Activated CD4-positive, alpha-beta T cell treated with anti-CD3 and anti-CD28 coated beads, Interleukin-2, amount 10 ng/mL, durations not matched to agents 7 days and 5 days (primary cell): ENCODE measurements around the gene TRMT44. TPM values are rescaled to one million over a fixed set of nuclear protein-coding genes. Genes with fewer than 3 reads are reported as not detected.
"Not testable (repeated sequence)": the region's sequence is repeated elsewhere in the genome, so short reads cannot be mapped to it uniquely, and the experiment has no call there.

Experiments used
- CTCF ChIA-PET: fragments of 350-600 bp; sonication (Branson Sonifier 250); formaldehyde crosslinking; loops from one replicate; lab custom pipeline; 2021; ENCODE audit warnings: antibody characterized with exemption; lab: Charles Lee
- POLR2A ChIA-PET: fragments of 350-600 bp; sonication (Branson Sonifier 250); formaldehyde crosslinking; loops from one replicate; lab custom pipeline; 2021; ENCODE audit warnings: antibody characterized with exemption; lab: Charles Lee
- DNase-seq: peaks from one replicate; pipeline ENCODE4 v3.0.0-alpha.2; 2020
- H3K27ac Mint-ChIP-seq: one replicate; pipeline ENCODE4 v1.8.0; 2021; ENCODE audit warnings: mild to moderate bottlenecking, moderate library complexity, mixed read lengths
- H3K27me3 Mint-ChIP-seq: one replicate; pipeline ENCODE4 v1.8.0; 2021; ENCODE audit warnings: mixed read lengths
- H3K36me3 Mint-ChIP-seq: one replicate; pipeline ENCODE4 v1.8.0; 2021; ENCODE audit warnings: low read depth, mixed read lengths
- H3K4me1 Mint-ChIP-seq: one replicate; pipeline ENCODE4 v1.8.0; 2021; ENCODE audit warnings: mixed read lengths
- H3K4me3 Mint-ChIP-seq: one replicate; pipeline ENCODE4 v1.8.0; 2021; ENCODE audit warnings: mild to moderate bottlenecking, moderate library complexity, mixed read lengths
- H3K9me3 Mint-ChIP-seq: one replicate; pipeline ENCODE4 v1.8.0; 2021; ENCODE audit warnings: mixed read lengths
- total RNA-seq, 2 experiments: library from RNA; stranded (reverse); gene quantifications; one replicate each; pipeline ENCODE4 v1.2.3, GENCODE V29; 2021

TRMT44 gene
- total RNA-seq, 2 experiments from 2014 or later: 17.5 to 21.4 TPM

DNA sequence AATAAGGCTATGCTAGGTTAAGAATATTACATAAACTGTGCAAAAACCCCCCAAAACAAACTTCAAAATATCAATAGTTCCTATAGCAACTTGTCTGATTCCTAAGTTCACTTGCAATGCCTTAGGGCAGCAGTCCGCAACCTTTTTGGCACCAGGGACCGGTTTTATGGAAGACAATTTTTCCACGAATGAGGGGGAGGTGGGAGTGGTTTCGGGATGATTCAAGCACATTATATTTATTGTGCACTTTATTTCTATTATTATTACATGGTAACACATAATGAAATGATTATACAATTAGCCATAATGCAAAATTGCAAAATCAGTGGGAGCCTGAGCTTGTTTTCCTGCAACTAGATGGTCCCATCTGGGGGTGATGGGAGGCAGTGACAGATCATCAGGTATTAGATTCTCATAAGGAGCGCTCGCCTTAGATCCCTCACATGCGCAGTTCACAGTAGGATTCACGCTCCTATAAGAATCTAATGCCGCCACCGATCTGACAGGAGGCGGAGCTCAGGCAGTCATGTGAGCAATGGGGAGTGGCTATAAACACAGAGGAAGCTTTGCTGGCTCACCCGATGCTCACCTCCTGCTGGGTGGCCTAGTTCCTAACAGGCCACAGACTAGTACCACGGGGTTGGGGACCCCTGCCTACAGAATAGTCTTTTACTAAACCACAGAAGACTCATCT, 39.8 kb upstream of the TRMT44 start:
- Mint-ChIP-seq H3K36me3 (no peaks in the 10 kb centered on the region), H3K9me3 (no peaks in the 10 kb centered on the region), H3K4me3 (no peak overlapping the region), H3K27ac (no peak overlapping the region), H3K4me1 (no peaks in the 10 kb centered on the region), H3K27me3 (no peaks in the 10 kb centered on the region)
- no peak for DNase-seq
- ChIA-PET POLR2A (no interaction called here), CTCF (interaction anchor here (0.6 kb wide), 1 partner anchor 8 kb away, joined by 4 read pairs; no protein-coding TSS in a partner anchor)

DNA sequence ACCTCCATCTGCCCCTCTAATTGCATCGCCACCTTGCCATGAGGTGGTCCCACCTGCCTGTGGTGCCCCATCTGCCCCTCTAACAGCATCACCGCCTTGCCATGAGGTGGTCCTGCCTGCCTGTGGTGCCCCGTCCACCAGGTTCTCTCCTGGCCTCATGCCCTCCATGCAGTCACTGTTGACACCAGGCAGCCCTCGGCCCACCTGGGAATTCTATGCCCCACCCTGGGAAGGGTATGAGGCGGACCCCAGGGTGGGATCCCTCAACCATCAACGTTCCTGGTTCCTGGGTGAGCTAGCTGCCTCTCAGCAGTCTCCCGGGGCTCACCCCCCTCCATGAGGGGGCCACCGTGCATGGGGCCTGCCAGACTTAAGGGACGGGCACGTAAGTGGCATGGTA, 38.9 kb upstream of the TRMT44 start:
- DNase-seq: no peak
- no peak overlapping the region for H3K4me3 Mint-ChIP-seq
- ChIA-PET CTCF (interaction anchor here (1.3 kb wide), 1 partner anchor 135 kb away, joined by 3 read pairs; no protein-coding TSS in a partner anchor), POLR2A (no interaction called here)
- no peaks in the 10 kb centered on the region for H3K4me1 Mint-ChIP-seq
- H3K27me3 Mint-ChIP-seq: no peaks in the 10 kb centered on the region
- H3K9me3 Mint-ChIP-seq: no peaks in the 10 kb centered on the region
- no peak overlapping the region for H3K27ac Mint-ChIP-seq
- no peaks in the 10 kb centered on the region for H3K36me3 Mint-ChIP-seq

DNA sequence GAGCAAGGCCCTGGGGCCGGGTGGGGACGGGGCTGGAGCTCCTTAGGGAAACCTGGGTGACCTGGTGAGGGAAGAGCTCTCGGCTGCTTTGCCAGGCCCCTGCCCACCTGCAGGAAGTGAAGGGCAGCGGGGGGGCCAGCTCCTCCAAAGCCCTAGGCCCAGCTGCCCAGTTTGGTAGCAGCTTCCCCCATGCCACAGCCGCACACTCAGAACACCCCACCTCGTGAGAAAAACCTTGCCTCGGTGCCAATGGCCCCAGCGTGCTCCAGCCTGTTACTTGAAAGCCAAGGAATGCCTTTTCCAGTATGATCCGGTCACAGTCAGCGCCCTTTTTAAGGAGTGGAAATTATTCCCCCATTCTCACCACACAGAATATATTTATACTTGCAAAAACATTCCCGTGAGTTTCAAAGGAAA, 38.4 kb upstream of the TRMT44 start:
- Mint-ChIP-seq H3K9me3 (no peaks in the 10 kb centered on the region), H3K27ac (no peak overlapping the region), H3K27me3 (no peaks in the 10 kb centered on the region), H3K36me3 (no peaks in the 10 kb centered on the region), H3K4me3 (no peak overlapping the region), H3K4me1 (no peaks in the 10 kb centered on the region)
- CTCF ChIA-PET: interaction anchor here (0.6 to 1.8 kb wide), 3 partner anchors 26 to 225 kb away, joined by 3 to 6 read pairs (median 3); no protein-coding TSS in a partner anchor
- POLR2A ChIA-PET: no interaction called here
- DNase-seq: no peak

DNA sequence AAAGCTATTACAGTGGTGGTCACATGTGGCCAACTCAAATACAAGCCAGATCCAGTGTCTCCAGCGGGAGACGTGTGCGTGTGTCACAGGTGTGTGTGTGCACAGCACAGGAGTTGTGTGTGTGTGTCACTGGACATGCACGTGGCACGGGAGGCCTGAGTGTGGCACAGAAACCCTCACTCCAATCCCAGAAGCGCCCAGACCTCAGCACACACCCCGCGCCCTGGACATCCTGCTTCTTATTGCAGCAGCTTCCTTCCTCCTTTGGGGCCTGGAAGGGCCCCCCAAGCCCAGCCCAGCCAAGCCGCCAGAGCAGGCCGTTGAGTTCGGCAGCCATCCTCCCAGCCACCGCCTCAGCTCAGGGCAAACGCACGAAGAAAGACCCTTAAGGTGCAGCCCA, 37.9 kb upstream of the TRMT44 start:
- Mint-ChIP-seq H3K4me1 (no peaks in the 10 kb centered on the region), H3K4me3 (no peak overlapping the region), H3K27ac (no peak overlapping the region), H3K27me3 (no peaks in the 10 kb centered on the region), H3K9me3 (no peaks in the 10 kb centered on the region), H3K36me3 (no peaks in the 10 kb centered on the region)
- ChIA-PET POLR2A (no interaction called here), CTCF (interaction anchor here (0.6 to 1.8 kb wide), 4 partner anchors 22 to 226 kb away, joined by 3 to 6 read pairs (median 3); no protein-coding TSS in a partner anchor)
- DNase-seq: no peak

DNA sequence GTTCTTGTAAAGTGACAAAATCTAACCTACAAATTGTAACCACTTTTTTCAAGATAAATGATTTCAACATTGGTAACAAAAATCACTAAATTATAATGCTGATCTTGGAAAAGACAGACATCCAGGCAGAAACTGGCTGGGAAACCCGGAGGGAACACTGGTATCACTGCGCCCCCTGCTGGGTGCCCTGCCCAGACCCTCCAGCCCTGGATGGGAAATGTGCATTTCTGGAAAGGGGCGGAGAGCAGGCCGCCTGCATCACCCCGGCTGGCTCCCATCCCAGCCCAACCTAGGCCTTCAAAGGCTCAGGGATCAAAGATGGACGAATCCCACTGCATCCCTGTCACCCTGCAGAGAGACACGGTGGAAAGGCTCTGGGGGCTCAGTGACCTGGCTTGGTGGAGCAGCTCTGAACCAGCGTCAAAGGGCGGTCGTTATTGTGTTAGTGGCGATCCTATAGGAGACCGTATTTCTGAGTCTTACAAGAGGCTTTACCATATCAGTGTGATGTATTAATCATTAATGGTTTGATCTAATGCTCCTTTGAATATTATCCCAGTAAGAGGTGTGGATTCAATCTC, 37.3 kb upstream of the TRMT44 start:
- POLR2A ChIA-PET: no interaction called here
- no peaks in the 10 kb centered on the region for H3K27me3 Mint-ChIP-seq
- no peak overlapping the region for H3K4me3 Mint-ChIP-seq
- no peaks in the 10 kb centered on the region for H3K36me3 Mint-ChIP-seq
- peak; percentile 40 for DNase-seq
- no peak overlapping the region for H3K27ac Mint-ChIP-seq
- CTCF ChIA-PET: interaction anchor here (1.0 to 1.8 kb wide), 2 partner anchors 23 to 226 kb away, joined by 3 to 6 read pairs; no protein-coding TSS in a partner anchor
- no peaks in the 10 kb centered on the region for H3K4me1 Mint-ChIP-seq
- no peaks in the 10 kb centered on the region for H3K9me3 Mint-ChIP-seq

DNA sequence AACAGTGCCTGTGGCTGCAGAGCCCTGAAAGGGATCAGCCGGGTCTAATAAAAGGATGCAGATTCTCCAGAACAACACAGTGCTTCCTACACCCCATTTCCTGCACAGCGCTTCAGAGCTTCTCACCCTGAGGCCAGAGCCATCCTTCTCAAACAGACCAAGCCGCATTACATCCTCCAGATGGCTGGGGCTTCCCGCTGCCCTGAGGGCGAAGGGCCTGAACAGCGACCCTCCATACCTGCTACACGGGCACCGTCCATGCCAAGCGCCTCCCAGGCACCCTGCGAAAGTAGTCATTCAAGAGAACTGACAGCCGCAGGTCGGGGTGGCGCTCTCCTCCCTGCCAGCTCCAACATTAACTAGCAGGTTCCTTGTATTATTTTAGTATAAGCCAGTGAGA, 36.6 kb upstream of the TRMT44 start:
- ChIA-PET POLR2A (no interaction called here), CTCF (interaction anchor here (0.6 to 1.8 kb wide), 3 partner anchors 126 to 227 kb away, joined by 3 to 6 read pairs (median 3); no protein-coding TSS in a partner anchor)
- Mint-ChIP-seq H3K4me3 (no peak overlapping the region), H3K36me3 (no peaks in the 10 kb centered on the region), H3K27me3 (no peaks in the 10 kb centered on the region), H3K9me3 (no peaks in the 10 kb centered on the region), H3K4me1 (peaks cover under 1% of the 10 kb centered on the region), H3K27ac (peak overlapping the region; percentile 4)
- no peak for DNase-seq

DNA sequence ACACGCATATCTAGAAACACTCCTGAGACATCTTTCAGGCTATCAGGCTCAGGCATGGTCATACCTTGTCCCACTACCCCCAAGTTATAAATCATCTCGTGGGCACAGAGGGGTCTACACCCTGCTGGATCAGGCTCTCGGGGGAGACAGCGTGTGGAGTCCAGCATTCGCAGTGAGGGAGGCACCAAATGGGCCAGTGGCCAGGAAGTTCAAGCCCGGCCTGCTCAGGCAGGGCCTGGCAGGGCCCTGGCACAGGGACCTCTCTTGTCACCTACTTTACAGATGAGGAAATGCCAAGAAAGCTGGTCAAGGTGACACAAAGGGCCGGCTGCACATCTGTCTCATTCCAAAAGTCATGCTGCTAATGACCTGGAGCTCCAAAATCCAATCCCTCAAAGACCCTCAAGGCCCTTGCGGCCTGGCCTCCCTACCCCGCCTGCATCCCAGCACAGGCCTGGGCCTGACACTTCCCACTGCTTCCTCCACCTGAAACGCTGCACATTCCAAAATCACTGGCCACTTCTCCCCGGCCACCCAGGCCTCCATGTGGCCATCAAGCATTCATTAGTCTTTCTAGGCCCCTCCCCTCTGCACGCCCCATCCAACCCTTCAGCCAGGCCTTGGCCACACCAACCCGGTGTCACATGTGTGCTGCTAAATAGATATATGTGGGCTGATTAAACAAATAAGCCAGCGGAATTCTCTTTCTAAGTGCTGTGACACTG, 35.6 kb upstream of the TRMT44 start:
- Mint-ChIP-seq H3K36me3 (peaks cover 5% of the 10 kb centered on the region), H3K27me3 (no peaks in the 10 kb centered on the region), H3K27ac (no peak overlapping the region), H3K4me1 (peaks cover 10% of the 10 kb centered on the region), H3K9me3 (no peaks in the 10 kb centered on the region), H3K4me3 (no peak overlapping the region)
- CTCF ChIA-PET: interaction anchor here (1.0 kb wide), 1 partner anchor 163 kb away, joined by 3 read pairs; no protein-coding TSS in a partner anchor
- POLR2A ChIA-PET: no interaction called here
- DNase-seq: no peak

DNA sequence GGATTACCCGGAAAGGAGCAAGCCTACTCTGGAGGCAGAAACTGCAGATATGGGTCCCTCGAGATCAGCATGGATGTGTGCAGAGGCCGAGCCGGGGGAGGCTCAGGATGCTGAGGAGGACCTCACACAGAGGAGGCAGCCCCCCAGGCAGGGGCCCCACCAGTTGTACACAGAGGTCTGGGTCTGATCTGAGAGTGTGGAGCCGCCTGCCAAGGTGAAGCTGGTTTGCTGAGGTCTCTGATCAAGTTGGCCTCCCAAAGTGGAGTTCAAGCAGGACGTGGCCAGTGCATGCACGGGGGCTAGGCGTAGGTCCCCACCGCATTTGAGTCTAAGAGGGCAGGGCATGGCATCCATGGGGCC, 35.1 kb upstream of the TRMT44 start:
- H3K27ac Mint-ChIP-seq: no peak overlapping the region
- POLR2A ChIA-PET: no interaction called here
- peaks cover 5% of the 10 kb centered on the region for H3K36me3 Mint-ChIP-seq
- no peaks in the 10 kb centered on the region for H3K27me3 Mint-ChIP-seq
- no peaks in the 10 kb centered on the region for H3K9me3 Mint-ChIP-seq
- H3K4me1 Mint-ChIP-seq: peaks cover 14% of the 10 kb centered on the region
- DNase-seq: no peak
- H3K4me3 Mint-ChIP-seq: no peak overlapping the region
- CTCF ChIA-PET: interaction anchor here (1.0 kb wide), 1 partner anchor 163 kb away, joined by 3 read pairs; no protein-coding TSS in a partner anchor

DNA sequence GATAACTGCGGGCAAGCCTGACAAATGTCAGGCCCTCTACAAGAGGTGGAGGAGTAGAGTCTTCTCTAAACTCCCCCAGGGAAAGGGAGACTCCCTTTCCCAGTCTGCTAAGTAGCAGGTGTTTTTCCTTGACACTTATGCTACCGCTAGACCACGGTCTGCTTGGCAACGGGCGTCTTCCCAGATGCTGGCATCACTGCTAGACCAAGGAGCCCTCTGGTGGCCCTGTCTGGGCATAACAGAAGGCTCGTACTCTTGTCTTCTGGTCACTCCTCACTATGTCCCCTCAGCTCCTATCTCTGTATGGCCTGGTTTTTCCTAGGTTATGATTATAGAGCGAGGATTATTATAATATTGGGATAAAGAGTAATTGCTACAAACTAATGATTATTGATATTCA, 33.7 kb upstream of the TRMT44 start:
- H3K9me3 Mint-ChIP-seq, H3K27me3 Mint-ChIP-seq, H3K4me3 Mint-ChIP-seq, H3K36me3 Mint-ChIP-seq, H3K27ac Mint-ChIP-seq, POLR2A ChIA-PET: not testable (repeated sequence)
- CTCF ChIA-PET: interaction anchor here (1.3 to 1.7 kb wide), 2 partner anchors 22 to 165 kb away, joined by 3 to 7 read pairs; no protein-coding TSS in a partner anchor
- H3K4me1 Mint-ChIP-seq: peaks cover 17% of the 10 kb centered on the region
- peak; percentile 16 for DNase-seq

DNA sequence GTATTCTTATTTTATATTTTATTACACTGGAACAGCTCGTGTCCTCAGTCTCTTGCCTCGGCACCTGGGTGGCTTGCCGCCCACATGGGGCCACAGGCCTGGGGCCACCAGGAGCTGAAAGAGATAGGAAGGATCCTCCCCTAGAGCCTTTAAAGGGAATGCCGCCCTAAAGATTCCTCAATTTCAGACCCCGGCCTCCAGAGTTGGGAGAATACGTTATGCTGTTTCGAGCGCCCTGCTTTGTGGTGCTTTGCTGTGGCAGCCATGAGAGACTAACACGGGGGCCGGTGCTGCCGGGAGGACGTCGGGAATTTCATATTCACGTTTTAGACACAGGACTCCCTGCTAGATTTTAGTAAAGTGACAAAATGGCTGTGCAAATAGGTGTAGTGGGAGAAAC, 33.3 kb upstream of the TRMT44 start:
- Mint-ChIP-seq H3K27me3 (no peaks in the 10 kb centered on the region), H3K4me3 (no peak overlapping the region), H3K36me3 (peaks cover 7% of the 10 kb centered on the region), H3K4me1 (peaks cover 19% of the 10 kb centered on the region), H3K27ac (no peak overlapping the region), H3K9me3 (no peaks in the 10 kb centered on the region)
- CTCF ChIA-PET: interaction anchor here (0.7 to 1.7 kb wide), 4 partner anchors 16 to 165 kb away, joined by 3 to 7 read pairs (median 3); no protein-coding TSS in a partner anchor
- POLR2A ChIA-PET: no interaction called here
- DNase-seq: no peak

DNA sequence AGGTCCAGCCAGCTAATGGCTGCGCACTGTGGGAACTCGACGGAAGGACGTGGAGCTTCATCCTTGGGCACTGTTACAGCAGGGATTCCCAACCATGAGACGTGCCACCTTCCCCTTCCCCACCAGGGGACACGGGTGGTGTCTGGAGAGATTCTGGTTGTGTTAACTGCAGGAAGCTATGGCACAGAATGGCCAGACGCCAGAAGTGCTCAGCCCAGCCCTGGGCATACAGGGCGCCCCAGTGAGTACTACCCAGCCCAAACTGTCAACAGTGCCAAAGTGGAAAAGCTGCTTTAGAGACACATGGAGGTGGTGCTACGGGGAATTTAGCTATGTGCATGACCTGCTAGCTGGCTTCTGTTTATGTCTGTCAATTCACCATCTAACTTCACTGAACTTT, 32.8 kb upstream of the TRMT44 start:
- Mint-ChIP-seq H3K4me1 (peaks cover 21% of the 10 kb centered on the region), H3K9me3 (no peaks in the 10 kb centered on the region), H3K27me3 (no peaks in the 10 kb centered on the region), H3K36me3 (peaks cover 7% of the 10 kb centered on the region), H3K4me3 (no peak overlapping the region), H3K27ac (peak overlapping the region; percentile 33)
- CTCF ChIA-PET: interaction anchor here (0.6 to 1.7 kb wide), 6 partner anchors 12 to 166 kb away, joined by 3 to 7 read pairs (median 3); no protein-coding TSS in a partner anchor
- POLR2A ChIA-PET: no interaction called here
- DNase-seq: no peak

DNA sequence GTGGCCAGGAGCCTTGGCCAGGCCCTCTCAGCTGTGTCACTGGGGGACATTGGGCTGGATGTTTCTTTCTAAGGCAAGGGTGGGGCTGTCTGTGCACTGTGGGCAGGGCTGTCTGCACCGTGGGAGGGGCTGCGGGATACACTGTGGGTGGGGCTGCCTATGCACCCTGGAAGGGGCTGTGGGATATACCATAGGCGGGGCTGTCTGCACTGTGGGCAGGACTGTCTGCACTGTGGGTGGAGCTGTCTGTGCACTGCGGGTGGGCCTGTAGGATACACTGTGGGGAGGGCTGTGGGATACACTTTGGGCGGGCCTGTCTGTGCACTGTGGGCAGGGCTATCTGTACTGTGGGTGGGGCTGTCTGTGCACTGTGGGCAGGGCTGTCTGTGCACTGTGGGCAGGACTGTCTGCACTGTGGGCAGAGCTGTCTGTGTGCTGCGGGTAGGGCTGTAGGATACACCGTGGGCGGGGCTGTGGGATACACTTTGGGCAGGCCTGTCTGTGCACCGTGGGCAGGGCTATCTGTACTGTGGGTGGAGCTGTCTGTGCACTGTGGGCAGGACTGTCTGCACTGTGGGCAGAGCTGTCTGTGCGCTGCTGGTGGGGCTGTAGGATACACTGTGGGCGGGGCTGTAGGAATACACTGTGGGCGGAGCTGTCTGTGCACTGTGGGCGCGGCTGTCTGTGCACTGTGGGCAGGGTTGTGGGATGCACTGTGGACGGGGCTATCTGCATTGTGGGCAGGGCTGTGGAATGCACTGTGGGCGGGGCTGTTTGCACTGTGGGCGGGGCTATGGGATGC, 31.1 kb upstream of the TRMT44 start:
- ChIA-PET POLR2A (no interaction called here), CTCF (interaction anchor here (1.5 kb wide), 1 partner anchor 14 kb away, joined by 3 read pairs; no protein-coding TSS in a partner anchor)
- peak; percentile 75 for DNase-seq
- Mint-ChIP-seq H3K4me1 (peaks cover 30% of the 10 kb centered on the region), H3K36me3 (peaks cover 11% of the 10 kb centered on the region), H3K27ac (peak overlapping the region; percentile 51), H3K4me3 (no peak overlapping the region), H3K27me3 (no peaks in the 10 kb centered on the region), H3K9me3 (no peaks in the 10 kb centered on the region)
